Measurements from ENCODE around the gene MTOR. TPM values are rescaled to one million over a fixed set of nuclear protein-coding genes. Genes with fewer than 3 reads are reported as not detected.

MTOR gene
- total and polyA plus RNA-seq, 4 donors = 15.1 to 36.6 (median 26.9) TPM

DNA sequence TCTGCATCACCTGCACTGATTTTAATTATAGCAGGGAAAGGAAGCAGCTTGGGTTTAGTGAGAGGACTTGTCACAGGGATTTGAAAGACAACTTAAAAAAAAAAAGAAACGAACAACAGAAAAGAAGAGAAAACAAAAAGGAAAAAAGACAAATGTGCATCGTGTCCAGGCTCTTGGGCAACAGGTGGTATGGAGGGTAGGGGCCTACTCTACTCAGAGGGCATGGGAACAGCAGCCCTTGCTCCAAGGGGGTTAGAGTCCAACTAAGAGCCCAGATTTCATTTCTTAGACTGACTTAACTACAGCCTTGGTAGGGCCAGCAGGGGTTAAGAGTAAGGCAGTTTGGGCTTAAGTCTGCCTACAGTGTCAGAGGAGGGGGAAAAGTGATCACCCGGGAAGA is 147.4 kb downstream of the MTOR start:
- no peak for ATAC-seq (ENCODE audit: insufficient read depth, low FRiP score)
- no peaks in the 10 kb centered on the region for H3K9me3 ChIP-seq (ENCODE audit: control insufficient read depth in 4 of 4, insufficient read depth in 3 of 4, low read length in 3 of 4)
- no peak overlapping the region for H3K4me3 ChIP-seq
- H3K9ac ChIP-seq (ENCODE audit: insufficient read depth in 1 of 2, low read length in 2 of 2) = no peak overlapping the region
- TF ChIP-seq CTCF (IDR thresholded peaks at IDR 0.05; ENCODE audit: control extremely low read depth, extremely low read depth) = no peak
- H3K4me1 ChIP-seq (ENCODE audit: control insufficient read depth in 5 of 5, insufficient read depth in 5 of 5, low read length in 5 of 5) = no peaks in the 10 kb centered on the region
- H3K36me3 ChIP-seq (ENCODE audit: control insufficient read depth in 4 of 4, insufficient read depth in 4 of 4, low read length in 4 of 4) = peaks cover 18 to 46% (median 34%) of the 10 kb centered on the region in 4 donors
- WGBS, 2 donors = 92 to 94% methylated on average over 3 of the region's 3 CpGs
- no peak overlapping the region for H3K27ac ChIP-seq (ENCODE audit: low read depth in 1 of 2, low read length in 1 of 2)
- DNase-seq = no peak
- H3K27me3 ChIP-seq (ENCODE audit: control insufficient read depth in 3 of 3, insufficient read depth in 3 of 3, low read length in 2 of 3) = no peaks in the 10 kb centered on the region

DNA sequence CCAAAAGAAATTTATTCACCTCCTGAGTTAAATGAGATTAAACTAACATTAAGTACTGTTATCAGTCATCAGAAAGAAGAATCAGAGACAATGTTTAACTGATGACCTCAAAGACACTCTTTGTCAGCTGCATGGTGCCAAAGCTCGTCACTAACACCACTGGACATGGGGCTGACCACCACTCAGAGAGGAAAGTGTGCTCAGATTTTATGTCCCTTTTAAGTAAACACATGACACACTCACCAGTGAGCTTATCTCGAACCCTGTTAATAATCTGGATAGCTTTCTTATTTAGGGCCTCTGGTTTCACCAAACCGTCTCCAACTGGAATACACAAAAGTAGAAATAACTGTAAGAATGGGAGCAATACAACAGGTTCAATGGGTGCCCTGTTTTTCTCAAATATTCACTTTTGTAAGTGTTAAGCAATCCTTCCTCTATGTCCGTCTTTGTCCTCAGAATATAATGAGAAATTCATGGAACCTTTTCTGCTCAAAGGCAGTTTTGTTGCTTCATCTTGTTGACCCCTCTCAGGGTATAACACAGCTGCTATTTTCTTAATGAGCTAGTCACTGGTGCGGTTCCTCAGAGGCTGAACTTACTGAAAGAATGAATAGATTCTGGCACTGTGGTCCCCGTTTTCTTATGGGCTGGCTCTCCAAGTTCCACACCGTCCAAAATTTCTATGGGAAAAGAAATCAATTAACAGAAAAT is 153.1 kb downstream of the MTOR start:
- H3K9ac ChIP-seq (ENCODE audit: insufficient read depth in 1 of 2, low read length in 2 of 2) = no peak overlapping the region
- DNase-seq = peak; percentile 36 to 76 (median 75)
- H3K4me3 ChIP-seq = no peak overlapping the region
- 79 to 80% methylated on average over 7 of the region's 7 CpGs for WGBS, 2 donors
- no peak for ATAC-seq (ENCODE audit: insufficient read depth, low FRiP score)
- TF ChIP-seq CTCF (IDR thresholded peaks at IDR 0.05; ENCODE audit: control extremely low read depth, extremely low read depth) = no peak
- peaks cover 0 to 5% (median 0%) of the 10 kb centered on the region in 5 donors for H3K4me1 ChIP-seq (ENCODE audit: control insufficient read depth in 5 of 5, insufficient read depth in 5 of 5, low read length in 5 of 5)
- H3K9me3 ChIP-seq (ENCODE audit: control insufficient read depth in 4 of 4, insufficient read depth in 3 of 4, low read length in 3 of 4) = no peaks in the 10 kb centered on the region
- H3K36me3 ChIP-seq (ENCODE audit: control insufficient read depth in 4 of 4, insufficient read depth in 4 of 4, low read length in 4 of 4) = peaks cover 18 to 51% (median 42%) of the 10 kb centered on the region in 4 donors
- no peak overlapping the region for H3K27ac ChIP-seq (ENCODE audit: low read depth in 1 of 2, low read length in 1 of 2)
- no peaks in the 10 kb centered on the region for H3K27me3 ChIP-seq (ENCODE audit: control insufficient read depth in 3 of 3, insufficient read depth in 3 of 3, low read length in 2 of 3)

- Histone ChIP-seq H3K27me3 (ENCODE audit: control insufficient read depth in 3 of 3, insufficient read depth in 3 of 3, low read length in 2 of 3) (no peaks in the 10 kb centered on the region), H3K4me3 (no peak overlapping the region), H3K36me3 (ENCODE audit: control insufficient read depth in 4 of 4, insufficient read depth in 4 of 4, low read length in 4 of 4) (peaks cover 7 to 44% (median 31%) of the 10 kb centered on the region in 4 donors), H3K9ac (ENCODE audit: insufficient read depth in 1 of 2, low read length in 2 of 2) (no peak overlapping the region), H3K4me1 (ENCODE audit: control insufficient read depth in 5 of 5, insufficient read depth in 5 of 5, low read length in 5 of 5) (peaks cover 0 to 5% (median 0%) of the 10 kb centered on the region in 5 donors), H3K27ac (ENCODE audit: low read depth in 1 of 2, low read length in 1 of 2) (no peak overlapping the region), H3K9me3 (ENCODE audit: control insufficient read depth in 4 of 4, insufficient read depth in 3 of 4, low read length in 3 of 4) (no peaks in the 10 kb centered on the region)
- WGBS, 2 donors = 83 to 87% methylated on average over 5 of the region's 5 CpGs
- no peak for ATAC-seq (ENCODE audit: insufficient read depth, low FRiP score)
- peak; percentile 17 to 72 (median 71) for DNase-seq
- TF ChIP-seq CTCF (IDR thresholded peaks at IDR 0.05; ENCODE audit: control extremely low read depth, extremely low read depth) = no peak
These were observed 154.8 kb downstream of the MTOR start for GRCh38 chr1:11107599-11107998.

All from lung (tissue), 12 donors.